ENCODE data around the gene CYP2A6.
"Not testable (repeated sequence)": the region's sequence is repeated elsewhere in the genome, so short reads cannot be mapped to it uniquely, and the experiment has no call there.

DNA sequence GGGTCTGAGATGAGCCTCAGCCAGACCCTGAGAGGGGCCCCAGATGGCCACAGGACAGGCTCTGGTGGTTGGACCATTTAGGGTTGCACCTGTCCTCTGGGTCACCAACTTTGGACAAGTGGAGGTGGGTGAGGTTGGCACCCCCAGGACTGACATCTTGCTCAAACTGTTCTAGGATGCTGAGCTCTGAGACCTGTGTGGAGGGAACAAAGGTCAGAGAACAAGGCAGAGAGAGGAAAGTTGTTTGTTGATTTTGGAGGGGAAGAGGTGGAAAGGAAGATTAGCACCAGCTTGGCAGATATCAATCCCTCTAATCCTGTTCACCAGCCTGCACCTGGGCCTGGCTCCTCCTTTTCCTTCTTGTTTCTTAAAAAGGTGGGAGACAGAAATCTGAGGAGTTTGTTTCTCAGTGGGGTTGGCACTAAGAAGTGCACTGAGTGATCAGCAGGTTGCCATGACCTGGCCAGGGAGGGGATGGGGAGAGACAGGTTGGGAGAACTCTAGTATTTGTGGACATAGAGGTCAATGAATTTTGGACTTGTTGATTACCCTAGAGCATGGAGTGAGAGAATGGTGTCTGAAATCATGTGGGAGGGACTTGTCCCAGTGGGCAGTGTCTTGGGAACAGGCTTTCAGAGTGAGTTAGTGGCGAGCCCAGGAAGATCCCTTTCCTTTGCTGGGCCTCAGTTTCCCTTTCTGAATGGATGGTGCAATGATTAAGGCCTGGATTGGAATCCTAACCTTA is 34.1 kb upstream of the CYP2A6 start:
- TF ChIP-seq, protein P1, sequence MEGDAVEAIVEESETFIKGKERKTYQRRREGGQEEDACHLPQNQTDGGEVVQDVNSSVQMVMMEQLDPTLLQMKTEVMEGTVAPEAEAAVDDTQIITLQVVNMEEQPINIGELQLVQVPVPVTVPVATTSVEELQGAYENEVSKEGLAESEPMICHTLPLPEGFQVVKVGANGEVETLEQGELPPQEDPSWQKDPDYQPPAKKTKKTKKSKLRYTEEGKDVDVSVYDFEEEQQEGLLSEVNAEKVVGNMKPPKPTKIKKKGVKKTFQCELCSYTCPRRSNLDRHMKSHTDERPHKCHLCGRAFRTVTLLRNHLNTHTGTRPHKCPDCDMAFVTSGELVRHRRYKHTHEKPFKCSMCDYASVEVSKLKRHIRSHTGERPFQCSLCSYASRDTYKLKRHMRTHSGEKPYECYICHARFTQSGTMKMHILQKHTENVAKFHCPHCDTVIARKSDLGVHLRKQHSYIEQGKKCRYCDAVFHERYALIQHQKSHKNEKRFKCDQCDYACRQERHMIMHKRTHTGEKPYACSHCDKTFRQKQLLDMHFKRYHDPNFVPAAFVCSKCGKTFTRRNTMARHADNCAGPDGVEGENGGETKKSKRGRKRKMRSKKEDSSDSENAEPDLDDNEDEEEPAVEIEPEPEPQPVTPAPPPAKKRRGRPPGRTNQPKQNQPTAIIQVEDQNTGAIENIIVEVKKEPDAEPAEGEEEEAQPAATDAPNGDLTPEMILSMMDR (conservative IDR thresholded peaks at IDR 0.05; ENCODE audit: low read depth, low read length): not testable (repeated sequence)
- TF ChIP-seq BHLHE40 (IDR thresholded peaks at IDR 0.05; ENCODE audit: low read depth, low read length); MAZ (IDR thresholded peaks at IDR 0.05; ENCODE audit: borderline replicate concordance, low read depth, low read length); POLR2A (IDR thresholded peaks at IDR 0.05; ENCODE audit: low read depth, low read length); RCOR1 (IDR thresholded peaks at IDR 0.05; ENCODE audit: insufficient replicate concordance, low read length); RAD21 (IDR thresholded peaks at IDR 0.05; ENCODE audit: low read length); MAFK (IDR thresholded peaks at IDR 0.05; ENCODE audit: low read depth, low read length); MXI1 (IDR thresholded peaks at IDR 0.05; ENCODE audit: borderline replicate concordance, low read depth, low read length); RFX5 (IDR thresholded peaks at IDR 0.05; ENCODE audit: low read depth, low read length); FOS (IDR thresholded peaks at IDR 0.05; ENCODE audit: low read depth, low read length); SMC3 (IDR thresholded peaks at IDR 0.05; ENCODE audit: low read depth, low read length); NFE2L2 (IDR thresholded peaks at IDR 0.05; ENCODE audit: low read depth, low read length); CEBPB (IDR thresholded peaks at IDR 0.05; ENCODE audit: low read depth, low read length): not testable (repeated sequence)
- TF ChIP-seq, protein P2, sequence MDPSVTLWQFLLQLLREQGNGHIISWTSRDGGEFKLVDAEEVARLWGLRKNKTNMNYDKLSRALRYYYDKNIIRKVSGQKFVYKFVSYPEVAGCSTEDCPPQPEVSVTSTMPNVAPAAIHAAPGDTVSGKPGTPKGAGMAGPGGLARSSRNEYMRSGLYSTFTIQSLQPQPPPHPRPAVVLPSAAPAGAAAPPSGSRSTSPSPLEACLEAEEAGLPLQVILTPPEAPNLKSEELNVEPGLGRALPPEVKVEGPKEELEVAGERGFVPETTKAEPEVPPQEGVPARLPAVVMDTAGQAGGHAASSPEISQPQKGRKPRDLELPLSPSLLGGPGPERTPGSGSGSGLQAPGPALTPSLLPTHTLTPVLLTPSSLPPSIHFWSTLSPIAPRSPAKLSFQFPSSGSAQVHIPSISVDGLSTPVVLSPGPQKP (IDR thresholded peaks at IDR 0.05; ENCODE audit: borderline replicate concordance, low read depth, low read length): not testable (repeated sequence)

Data from IMR-90 (cell line).